Liver (tissue), 9 donors: ENCODE data around the gene NOP9. TPM values are rescaled to one million over a fixed set of nuclear protein-coding genes. Genes with fewer than 3 reads are reported as not detected.

Experiments used
- DNase-seq: peaks from one replicate; pipeline ENCODE4 v3.0.0-alpha.2; 2017; ENCODE audit warnings: low spot score
- H3K27ac ChIP-seq, 2 donors: one replicate each; pipeline ENCODE4 v1.7.0; 2013; ENCODE audit warnings: inconsistent platforms in 2 of 2, low read length in 2 of 2, control low read depth in 1 of 2, low read depth in 1 of 2, mild to moderate bottlenecking in 1 of 2
- H3K27me3 ChIP-seq, 4 donors: one replicate each; pipeline versions ENCODE4 v1.6.1 to v1.7.0; 2013; ENCODE audit warnings: low read length in 3 of 4, inconsistent platforms in 1 of 4, mild to moderate bottlenecking in 1 of 4, moderate library complexity in 1 of 4; ENCODE audit not compliant: control insufficient read depth in 4 of 4, insufficient read depth in 4 of 4
- H3K36me3 ChIP-seq, 4 donors: one replicate each; pipeline versions ENCODE4 v1.6.1 to v1.7.0; 2013; ENCODE audit warnings: low read length in 3 of 4, mild to moderate bottlenecking in 3 of 4, low read depth in 1 of 4, moderate library complexity in 1 of 4; ENCODE audit not compliant: control insufficient read depth in 4 of 4, insufficient read depth in 3 of 4
- H3K4me1 ChIP-seq, 4 donors: one replicate each; pipeline versions ENCODE4 v1.6.1 to v1.7.0; 2013; ENCODE audit warnings: low read length in 3 of 4, mild to moderate bottlenecking in 3 of 4, moderate library complexity in 1 of 4; ENCODE audit not compliant: control insufficient read depth in 4 of 4, insufficient read depth in 4 of 4
- H3K4me3 ChIP-seq, 3 donors: one replicate each; pipeline versions ENCODE4 v1.6.1 to v1.7.0; 2013; ENCODE audit warnings: low read length in 3 of 3, control low read depth in 1 of 3, low read depth in 1 of 3, mild to moderate bottlenecking in 1 of 3
- H3K9ac ChIP-seq, 2 donors: one replicate each; pipeline ENCODE4 v1.7.0; 2013; ENCODE audit warnings: low read length in 2 of 2, mild to moderate bottlenecking in 2 of 2, moderate library complexity in 2 of 2, control low read depth in 1 of 2, low read depth in 1 of 2
- H3K9me3 ChIP-seq, 4 donors: one replicate each; pipeline versions ENCODE4 v1.6.1 to v1.7.0; 2013; ENCODE audit warnings: low read length in 3 of 4; ENCODE audit not compliant: control insufficient read depth in 4 of 4
- FOXA1 ChIP-seq: IDR thresholded peaks from 2 replicates; pipeline ENCODE4 v1.6.1; 2016; ENCODE audit warnings: antibody characterized with exemption
- FOXA2 ChIP-seq: IDR thresholded peaks from 2 replicates; pipeline ENCODE4 v1.6.1; 2016; ENCODE audit warnings: antibody characterized with exemption
- GABPA ChIP-seq, 2 donors: IDR thresholded peaks in 1 of 2; conservative IDR thresholded peaks in 1 of 2; 2 replicates each; pipeline ENCODE4 v1.6.1; 2016; ENCODE audit warnings: antibody characterized with exemption in 2 of 2, mild to moderate bottlenecking in 1 of 2, moderate library complexity in 1 of 2
- HNF4A ChIP-seq, 2 donors: conservative IDR thresholded peaks; 2 replicates each; pipeline ENCODE4 v1.6.1; 2016; ENCODE audit warnings: antibody characterized with exemption in 2 of 2, mild to moderate bottlenecking in 2 of 2
- HNF4G ChIP-seq: IDR thresholded peaks from 2 replicates; pipeline ENCODE4 v1.6.1; 2016; ENCODE audit warnings: antibody characterized with exemption
- JUND ChIP-seq, 2 donors: IDR thresholded peaks; 2 replicates each; pipeline ENCODE4 v1.6.1; 2016; ENCODE audit warnings: antibody characterized with exemption in 2 of 2
- NR2F2 ChIP-seq: IDR thresholded peaks from 2 replicates; pipeline ENCODE4 v1.6.1; 2016; ENCODE audit warnings: antibody characterized with exemption
- SP1 ChIP-seq: IDR thresholded peaks from 2 replicates; pipeline ENCODE4 v1.6.1; 2018; ENCODE audit warnings: antibody characterized with exemption, mild to moderate bottlenecking
- YY1 ChIP-seq: IDR thresholded peaks from 2 replicates; pipeline ENCODE4 v1.6.1; 2016; ENCODE audit warnings: antibody characterized with exemption, mild to moderate bottlenecking
- WGBS: extraction: QIAGEN DNeasy Blood & Tissue Kit; methylation state at CpG from one replicate; pipeline ENCODE4 v1.1.7; 2013; 5-methylcytosine and 5-hydroxymethylcytosine counted together
- polyA plus RNA-seq, 2 donors: library from polyadenylated mRNA; stranded (reverse) in 1 of 2; unstranded in 1 of 2; fragments of 200-250 nt in 1 of 2; fragments of >200 nt in 1 of 2; fragmentation: Nextera tagmentation in 1 of 2; extraction: Ambion mirVana in 1 of 2; gene quantifications; one replicate each; pipeline versions ENCODE4 v1.2.1 to v1.2.3, GENCODE V29; 2013 to 2015
- total RNA-seq, 2 donors: library from RNA; depleted of rRNA; stranded (reverse); fragments of >200 nt; gene quantifications; one replicate each; pipeline ENCODE4 v1.2.3, GENCODE V29; 2014
- TF ChIP-seq, protein P1 (sequence below): fragments of 150-350 bp; IDR thresholded peaks from 2 replicates; pipeline ENCODE4 v1.5.1; 2017; ENCODE audit warnings: improper control_type of control experiment, low read depth, low read length; ENCODE audit not compliant: missing input control
- TF ChIP-seq, protein P2 (sequence below): IDR thresholded peaks from 2 replicates; pipeline ENCODE4 v1.6.1; 2016; ENCODE audit warnings: antibody characterized with exemption
- TF ChIP-seq, protein P3 (sequence below): IDR thresholded peaks from 2 replicates; pipeline ENCODE4 v1.6.1; 2016; ENCODE audit warnings: antibody characterized with exemption, mild to moderate bottlenecking
- TF ChIP-seq, protein P4 (sequence below): IDR thresholded peaks from 2 replicates; pipeline ENCODE4 v1.6.1; 2016; ENCODE audit warnings: antibody characterized with exemption
- donor health status: healthy.
- donor health status: healthy.
- donor health status: healthy.
- donor health status: healthy.
- donor health status: healthy.

NOP9 gene
- total and polyA plus RNA-seq, 4 donors = 3.8 to 18.2 (median 9.7) TPM

DNA sequence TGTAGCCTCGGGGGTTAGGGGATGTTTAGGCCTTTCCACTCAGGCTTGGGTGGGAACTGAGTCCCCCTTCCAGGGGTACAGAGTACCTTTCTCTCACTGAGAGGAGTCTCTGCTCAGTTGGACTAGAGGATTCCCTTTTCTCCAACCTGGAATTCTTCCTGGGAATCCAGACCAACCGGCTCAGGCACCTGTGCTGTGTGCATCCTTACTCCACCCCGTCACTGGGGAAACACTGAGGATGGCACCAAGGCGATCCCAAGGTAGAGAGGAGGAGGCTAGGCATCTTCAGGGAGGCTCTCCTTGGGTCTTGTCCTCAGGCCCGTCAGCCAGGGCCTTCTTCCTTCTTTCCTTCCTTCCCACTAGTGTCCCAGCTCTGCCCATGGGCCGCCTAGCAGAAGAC, 35.8 kb upstream of the NOP9 start (continued):
- TF ChIP-seq, protein P1, sequence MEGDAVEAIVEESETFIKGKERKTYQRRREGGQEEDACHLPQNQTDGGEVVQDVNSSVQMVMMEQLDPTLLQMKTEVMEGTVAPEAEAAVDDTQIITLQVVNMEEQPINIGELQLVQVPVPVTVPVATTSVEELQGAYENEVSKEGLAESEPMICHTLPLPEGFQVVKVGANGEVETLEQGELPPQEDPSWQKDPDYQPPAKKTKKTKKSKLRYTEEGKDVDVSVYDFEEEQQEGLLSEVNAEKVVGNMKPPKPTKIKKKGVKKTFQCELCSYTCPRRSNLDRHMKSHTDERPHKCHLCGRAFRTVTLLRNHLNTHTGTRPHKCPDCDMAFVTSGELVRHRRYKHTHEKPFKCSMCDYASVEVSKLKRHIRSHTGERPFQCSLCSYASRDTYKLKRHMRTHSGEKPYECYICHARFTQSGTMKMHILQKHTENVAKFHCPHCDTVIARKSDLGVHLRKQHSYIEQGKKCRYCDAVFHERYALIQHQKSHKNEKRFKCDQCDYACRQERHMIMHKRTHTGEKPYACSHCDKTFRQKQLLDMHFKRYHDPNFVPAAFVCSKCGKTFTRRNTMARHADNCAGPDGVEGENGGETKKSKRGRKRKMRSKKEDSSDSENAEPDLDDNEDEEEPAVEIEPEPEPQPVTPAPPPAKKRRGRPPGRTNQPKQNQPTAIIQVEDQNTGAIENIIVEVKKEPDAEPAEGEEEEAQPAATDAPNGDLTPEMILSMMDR = no peak
- TF ChIP-seq JUND (IDR thresholded peaks at IDR 0.05) (no peak), HNF4G (no peak)

DNA sequence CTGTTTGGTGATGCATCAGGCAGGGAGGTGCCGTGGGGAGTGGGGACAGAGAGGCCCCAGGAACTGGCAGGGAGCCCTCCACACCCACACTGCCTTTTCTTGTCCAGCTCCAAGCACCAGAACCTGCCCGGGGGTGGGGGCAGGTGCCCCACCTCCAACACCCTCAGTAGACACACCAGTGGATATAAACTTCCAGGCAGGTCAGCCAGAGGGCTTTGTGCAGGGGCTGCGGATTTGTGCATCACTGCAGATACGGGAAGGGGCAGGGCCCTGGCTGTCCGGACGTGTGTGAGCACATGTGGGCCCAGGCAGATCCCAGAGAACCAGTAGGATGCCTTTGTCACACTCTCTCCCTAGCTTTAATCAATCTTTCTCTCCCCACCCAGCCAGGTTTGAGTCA, 35.4 kb upstream of the NOP9 start:
- no peak for DNase-seq
- Histone ChIP-seq H3K9me3 (no peaks in the 10 kb centered on the region), H3K9ac (no peak overlapping the region), H3K27ac (no peak overlapping the region), H3K27me3 (no peaks in the 10 kb centered on the region), H3K4me3 (no peak overlapping the region), H3K4me1 (no peaks in the 10 kb centered on the region), H3K36me3 (peaks cover 0 to 40% (median 10%) of the 10 kb centered on the region in 4 donors)
- 94% methylated on average over 6 of the region's 6 CpGs for WGBS
- TF ChIP-seq HNF4G (no peak), YY1 (no peak), FOXA2 (no peak), SP1 (no peak), JUND (IDR thresholded peaks at IDR 0.05) (no peak), NR2F2 (no peak), FOXA1 (no peak), GABPA (IDR thresholded peaks at IDR 0.05 in 1 of 2, conservative IDR thresholded peaks at IDR 0.05 in 1 of 2) (no peak), HNF4A (conservative IDR thresholded peaks at IDR 0.05) (no peak)
- TF ChIP-seq, protein P2, sequence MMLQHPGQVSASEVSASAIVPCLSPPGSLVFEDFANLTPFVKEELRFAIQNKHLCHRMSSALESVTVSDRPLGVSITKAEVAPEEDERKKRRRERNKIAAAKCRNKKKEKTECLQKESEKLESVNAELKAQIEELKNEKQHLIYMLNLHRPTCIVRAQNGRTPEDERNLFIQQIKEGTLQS = no peak
- TF ChIP-seq, protein P3, sequence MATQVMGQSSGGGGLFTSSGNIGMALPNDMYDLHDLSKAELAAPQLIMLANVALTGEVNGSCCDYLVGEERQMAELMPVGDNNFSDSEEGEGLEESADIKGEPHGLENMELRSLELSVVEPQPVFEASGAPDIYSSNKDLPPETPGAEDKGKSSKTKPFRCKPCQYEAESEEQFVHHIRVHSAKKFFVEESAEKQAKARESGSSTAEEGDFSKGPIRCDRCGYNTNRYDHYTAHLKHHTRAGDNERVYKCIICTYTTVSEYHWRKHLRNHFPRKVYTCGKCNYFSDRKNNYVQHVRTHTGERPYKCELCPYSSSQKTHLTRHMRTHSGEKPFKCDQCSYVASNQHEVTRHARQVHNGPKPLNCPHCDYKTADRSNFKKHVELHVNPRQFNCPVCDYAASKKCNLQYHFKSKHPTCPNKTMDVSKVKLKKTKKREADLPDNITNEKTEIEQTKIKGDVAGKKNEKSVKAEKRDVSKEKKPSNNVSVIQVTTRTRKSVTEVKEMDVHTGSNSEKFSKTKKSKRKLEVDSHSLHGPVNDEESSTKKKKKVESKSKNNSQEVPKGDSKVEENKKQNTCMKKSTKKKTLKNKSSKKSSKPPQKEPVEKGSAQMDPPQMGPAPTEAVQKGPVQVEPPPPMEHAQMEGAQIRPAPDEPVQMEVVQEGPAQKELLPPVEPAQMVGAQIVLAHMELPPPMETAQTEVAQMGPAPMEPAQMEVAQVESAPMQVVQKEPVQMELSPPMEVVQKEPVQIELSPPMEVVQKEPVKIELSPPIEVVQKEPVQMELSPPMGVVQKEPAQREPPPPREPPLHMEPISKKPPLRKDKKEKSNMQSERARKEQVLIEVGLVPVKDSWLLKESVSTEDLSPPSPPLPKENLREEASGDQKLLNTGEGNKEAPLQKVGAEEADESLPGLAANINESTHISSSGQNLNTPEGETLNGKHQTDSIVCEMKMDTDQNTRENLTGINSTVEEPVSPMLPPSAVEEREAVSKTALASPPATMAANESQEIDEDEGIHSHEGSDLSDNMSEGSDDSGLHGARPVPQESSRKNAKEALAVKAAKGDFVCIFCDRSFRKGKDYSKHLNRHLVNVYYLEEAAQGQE = no peak
- TF ChIP-seq, protein P1 = no peak
- TF ChIP-seq, protein P4, sequence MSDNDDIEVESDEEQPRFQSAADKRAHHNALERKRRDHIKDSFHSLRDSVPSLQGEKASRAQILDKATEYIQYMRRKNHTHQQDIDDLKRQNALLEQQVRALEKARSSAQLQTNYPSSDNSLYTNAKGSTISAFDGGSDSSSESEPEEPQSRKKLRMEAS = no peak
